ENCODE results near the gene USP47.

The USP47 gene

GRCh38 chr11:11940551-11940950, 98.8 kb downstream of the USP47 start:
- H3K27ac ChIP-seq: no peak overlapping the region
- TF ChIP-seq CTCF (conservative IDR thresholded peaks at IDR 0.05) (no peak), ZFX (IDR thresholded peaks at IDR 0.05) (no peak)

GRCh38 chr11:11942668-11943067, 100.9 kb downstream of the USP47 start:
- TF ChIP-seq CTCF (conservative IDR thresholded peaks at IDR 0.05): no peak
- TF ChIP-seq ZFX (IDR thresholded peaks at IDR 0.05): no peak

GRCh38 chr11:11944444-11944843, 102.7 kb downstream of the USP47 start:
- no peak overlapping the region for H3K27ac ChIP-seq
- no peak for TF ChIP-seq ZFX (IDR thresholded peaks at IDR 0.05)
- no peak for TF ChIP-seq CTCF (conservative IDR thresholded peaks at IDR 0.05)

More at GRCh38 chr11:11942668-11943067, 100.9 kb downstream of the USP47 start:
- H3K27ac ChIP-seq: no peak overlapping the region

GRCh38 chr11:11946180-11946579, 104.4 kb downstream of the USP47 start:
- no peak for TF ChIP-seq CTCF (conservative IDR thresholded peaks at IDR 0.05)
- no peak for TF ChIP-seq ZFX (IDR thresholded peaks at IDR 0.05)

GRCh38 chr11:11946878-11947277, 105.1 kb downstream of the USP47 start:
- TF ChIP-seq ZFX (IDR thresholded peaks at IDR 0.05): no peak
- TF ChIP-seq CTCF (conservative IDR thresholded peaks at IDR 0.05): no peak
- no peak overlapping the region for H3K27ac ChIP-seq

More at GRCh38 chr11:11946180-11946579, 104.4 kb downstream of the USP47 start:
- no peak overlapping the region for H3K27ac ChIP-seq

- no peak overlapping the region for H3K27ac ChIP-seq
- no peak for TF ChIP-seq ZFX (IDR thresholded peaks at IDR 0.05)
- TF ChIP-seq CTCF (conservative IDR thresholded peaks at IDR 0.05): no peak
Observed at GRCh38 chr11:11947825-11948224, 106.1 kb downstream of the USP47 start.

GRCh38 chr11:11948242-11948947, 106.6 kb downstream of the USP47 start:
- no peak for TF ChIP-seq CTCF (conservative IDR thresholded peaks at IDR 0.05)
- no peak for TF ChIP-seq ZFX (IDR thresholded peaks at IDR 0.05)
- no peak overlapping the region for H3K27ac ChIP-seq
